OCI-LY7 (cell line): ENCODE data around the gene CIB4.

Source experiments
- EZH2phosphoT487 ChIP-seq: fragments of 200-600 bp; sonication (generic); IDR thresholded peaks from 2 replicates; pipeline ENCODE4 v1.6.1; 2018; ENCODE audit warnings: low read depth, borderline replicate concordance, mild to moderate bottlenecking, mixed run types, antibody characterized with exemption, low read length, moderate library complexity, mixed read lengths
- TF ChIP-seq, protein P1 (sequence below): fragments of 200-600 bp; sonication (generic); conservative IDR thresholded peaks from 2 replicates; pipeline ENCODE4 v1.5.1; 2014; ENCODE audit warnings: mild to moderate bottlenecking, antibody characterized with exemption, low read length, moderate library complexity, mixed read lengths

DNA sequence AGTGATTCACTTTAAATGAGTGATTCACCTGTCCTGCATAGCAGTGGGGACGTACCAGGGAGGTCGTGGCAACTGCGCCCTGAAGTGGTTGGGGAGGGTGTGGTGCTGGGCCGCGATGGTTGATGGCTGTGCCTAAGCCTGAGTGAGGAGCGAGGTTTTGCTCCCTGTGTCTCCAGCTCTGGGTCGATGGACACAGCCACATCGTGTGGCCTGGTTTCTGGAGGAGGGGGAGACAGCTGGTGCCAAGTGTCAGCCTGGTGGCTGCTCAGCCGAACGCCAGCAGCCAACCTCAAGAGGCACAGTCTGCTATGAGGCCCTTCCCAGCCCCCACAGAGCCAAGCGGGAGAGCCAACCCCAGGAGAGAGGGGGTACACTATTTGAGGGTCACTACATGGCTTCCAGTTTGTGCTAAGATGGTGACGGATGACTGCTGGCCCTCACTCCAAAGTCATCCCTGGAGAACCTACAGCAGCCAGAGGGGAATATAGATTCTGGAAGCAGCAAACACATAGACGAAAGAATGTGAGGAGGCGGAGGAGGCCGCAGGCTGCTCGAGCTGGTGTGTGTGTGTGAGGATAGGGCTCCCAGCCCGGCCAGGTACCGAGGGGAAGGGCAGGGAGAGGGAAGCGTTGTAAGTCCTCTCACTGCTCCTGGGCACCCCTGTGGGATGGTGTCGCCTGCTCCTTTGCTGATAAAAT is 104.6 kb downstream of the CIB4 start:
- TF ChIP-seq, protein P1, sequence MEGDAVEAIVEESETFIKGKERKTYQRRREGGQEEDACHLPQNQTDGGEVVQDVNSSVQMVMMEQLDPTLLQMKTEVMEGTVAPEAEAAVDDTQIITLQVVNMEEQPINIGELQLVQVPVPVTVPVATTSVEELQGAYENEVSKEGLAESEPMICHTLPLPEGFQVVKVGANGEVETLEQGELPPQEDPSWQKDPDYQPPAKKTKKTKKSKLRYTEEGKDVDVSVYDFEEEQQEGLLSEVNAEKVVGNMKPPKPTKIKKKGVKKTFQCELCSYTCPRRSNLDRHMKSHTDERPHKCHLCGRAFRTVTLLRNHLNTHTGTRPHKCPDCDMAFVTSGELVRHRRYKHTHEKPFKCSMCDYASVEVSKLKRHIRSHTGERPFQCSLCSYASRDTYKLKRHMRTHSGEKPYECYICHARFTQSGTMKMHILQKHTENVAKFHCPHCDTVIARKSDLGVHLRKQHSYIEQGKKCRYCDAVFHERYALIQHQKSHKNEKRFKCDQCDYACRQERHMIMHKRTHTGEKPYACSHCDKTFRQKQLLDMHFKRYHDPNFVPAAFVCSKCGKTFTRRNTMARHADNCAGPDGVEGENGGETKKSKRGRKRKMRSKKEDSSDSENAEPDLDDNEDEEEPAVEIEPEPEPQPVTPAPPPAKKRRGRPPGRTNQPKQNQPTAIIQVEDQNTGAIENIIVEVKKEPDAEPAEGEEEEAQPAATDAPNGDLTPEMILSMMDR: no peak
- TF ChIP-seq EZH2phosphoT487: no peak
